ENCODE results near the gene RHOT1.
"Not testable (repeated sequence)": the region's sequence is repeated elsewhere in the genome, so short reads cannot be mapped to it uniquely, and the experiment has no call there.

The RHOT1 gene

DNA sequence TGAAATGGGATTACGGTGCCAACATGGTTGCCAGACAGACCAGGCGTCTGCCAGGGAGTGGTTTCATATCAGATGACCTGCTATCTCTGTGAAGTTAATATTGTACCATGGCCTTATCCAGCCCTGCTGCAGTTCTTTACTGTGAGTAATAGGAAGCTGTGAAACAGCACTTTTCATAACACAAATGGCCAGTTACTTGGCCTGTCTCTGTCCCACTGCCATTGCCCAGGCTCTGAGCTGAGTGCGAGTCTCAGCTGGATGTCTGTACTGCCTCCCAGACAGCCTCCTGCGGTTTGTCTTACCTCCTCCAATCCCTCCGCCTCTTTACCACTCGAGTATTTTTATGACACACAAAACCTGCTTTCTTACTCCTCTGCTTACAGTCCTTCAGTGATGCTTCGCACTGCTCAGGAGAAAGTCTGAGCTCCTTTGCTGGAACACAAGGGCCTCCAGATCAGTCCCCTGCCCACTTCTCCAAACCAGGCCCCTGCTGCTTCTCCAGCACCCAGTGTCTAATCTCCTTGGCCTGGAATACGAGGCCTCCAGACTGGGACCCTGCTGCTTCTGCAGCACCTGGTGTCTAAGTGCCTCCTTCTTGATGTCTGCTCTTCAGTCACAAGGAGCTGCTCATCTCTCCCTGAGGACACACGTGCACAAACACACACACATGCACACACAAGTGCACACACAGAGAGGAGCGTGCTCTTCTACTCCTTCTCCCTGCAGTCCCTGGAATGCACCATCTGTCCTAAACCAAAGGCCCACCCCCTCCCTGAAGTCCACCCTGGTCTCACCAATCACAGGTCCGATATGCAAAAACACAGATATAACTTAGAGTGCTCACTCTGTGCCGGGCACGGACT lies 17.1 kb upstream of the RHOT1 start:
- no peak for DNase-seq

GRCh38 chr17:32125848-32126153 lies 16.5 kb upstream of the RHOT1 start:
- no peak for DNase-seq

- DNase-seq, result no peak
Observed at GRCh38 chr17:32126325-32126724, 16.0 kb upstream of the RHOT1 start.

GRCh38 chr17:32126746-32127145 lies 15.6 kb upstream of the RHOT1 start:
- no peak for DNase-seq

DNA sequence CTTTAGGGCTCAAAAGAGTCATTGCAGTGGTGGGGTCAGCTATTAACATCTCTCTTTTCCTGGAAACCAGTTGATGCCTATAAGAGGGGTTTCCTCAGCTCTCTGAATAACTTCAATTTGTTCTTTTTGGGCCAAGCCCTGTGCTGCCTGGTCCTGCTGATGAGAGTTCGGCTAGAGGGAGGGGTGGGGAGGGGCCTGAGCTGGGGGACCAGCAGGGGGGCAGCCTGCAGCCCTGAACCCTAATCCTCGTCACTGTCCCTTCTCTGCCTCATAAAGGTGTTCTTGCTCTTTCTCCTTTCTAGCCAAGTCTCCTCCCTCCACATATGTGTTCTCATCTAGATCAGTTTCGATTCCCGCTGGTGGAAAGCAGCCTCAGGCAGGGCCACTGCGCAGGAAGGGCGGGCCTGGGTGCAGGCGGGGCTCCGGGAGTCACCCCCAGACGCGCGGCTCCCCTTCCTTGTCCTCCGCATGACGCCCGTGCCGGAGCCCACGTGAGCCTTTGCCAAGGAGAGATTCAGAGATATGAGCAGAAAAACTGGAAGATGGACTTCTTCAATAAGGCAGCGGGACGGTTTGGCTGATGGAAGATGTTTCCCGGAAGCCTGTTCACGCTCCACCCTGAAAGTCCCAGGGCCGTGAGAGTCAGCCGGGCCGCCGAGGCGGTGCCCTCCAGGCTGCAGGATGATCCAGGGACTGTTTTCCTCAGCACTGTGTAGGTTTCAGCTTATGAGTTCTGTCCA lies 15.0 kb upstream of the RHOT1 start:
- DNase-seq, result peak; percentile 84

- DNase-seq, result not testable (repeated sequence)
Observed at GRCh38 chr17:32128470-32128869, 13.8 kb upstream of the RHOT1 start.

- not testable (repeated sequence) for DNase-seq
Observed at GRCh38 chr17:32135497-32136117, 6.7 kb upstream of the RHOT1 start.

- no peak for DNase-seq
Observed at GRCh38 chr17:32136856-32137255, 5.4 kb upstream of the RHOT1 start.

DNA sequence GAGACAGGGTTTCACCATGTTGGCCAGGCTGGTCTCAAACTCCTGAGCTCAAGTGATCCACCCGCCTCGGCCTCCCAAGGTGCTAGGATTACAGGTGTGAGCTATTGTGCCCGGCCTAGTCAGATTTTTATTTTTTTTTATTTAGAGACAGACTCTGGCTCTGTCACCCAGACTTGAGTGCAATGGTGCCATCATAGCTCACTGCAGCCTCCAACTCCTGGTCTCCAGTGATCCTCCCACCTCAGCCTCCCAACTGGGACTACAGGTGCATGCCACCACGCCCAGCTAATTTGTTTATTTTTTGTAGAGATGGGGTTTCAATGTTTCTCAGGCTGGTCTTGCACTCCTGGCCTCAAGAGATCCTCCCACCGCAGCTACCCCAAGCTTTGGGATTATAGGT lies 2.8 kb upstream of the RHOT1 start:
- DNase-seq, result not testable (repeated sequence)

- no peak for DNase-seq
Observed at GRCh38 chr17:32141258-32141657, 1.0 kb upstream of the RHOT1 start.

- DNase-seq, result no peak
Observed at GRCh38 chr17:32141679-32142037, 644 bp upstream of the RHOT1 start.

DNA sequence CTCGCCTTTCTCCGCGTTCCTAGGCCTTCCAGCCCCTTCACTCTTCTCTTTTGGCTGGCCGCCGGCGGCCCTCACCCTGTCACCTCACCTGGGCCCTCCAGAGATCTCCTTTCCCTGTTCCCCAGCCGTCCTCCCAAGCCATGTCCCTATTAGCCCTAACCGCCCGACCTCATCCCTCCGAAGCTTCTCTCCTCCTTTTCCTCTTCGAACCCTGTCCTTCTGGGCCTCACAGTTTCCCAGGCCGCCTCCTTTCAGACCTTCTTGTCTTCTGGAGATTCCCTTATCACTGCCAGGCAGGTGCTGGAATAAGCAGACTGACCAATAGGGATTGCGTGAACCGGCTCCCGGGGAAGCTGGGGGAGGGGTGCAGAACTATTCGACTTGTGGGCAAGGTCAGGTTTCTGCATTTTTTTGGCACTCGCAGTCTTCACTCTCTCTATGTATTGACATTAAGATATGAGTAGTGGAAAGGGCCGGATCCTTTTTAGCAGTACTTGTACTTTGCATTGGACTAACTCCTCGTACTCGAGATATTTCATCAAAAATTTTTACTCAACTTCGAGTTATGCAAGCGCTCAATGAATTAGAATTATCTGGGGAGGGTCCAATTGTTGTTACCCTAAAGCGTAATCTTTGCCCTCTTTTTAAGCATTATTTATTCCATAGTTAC lies 690 bp downstream of the RHOT1 start:
- DNase-seq, result no peak

DNA sequence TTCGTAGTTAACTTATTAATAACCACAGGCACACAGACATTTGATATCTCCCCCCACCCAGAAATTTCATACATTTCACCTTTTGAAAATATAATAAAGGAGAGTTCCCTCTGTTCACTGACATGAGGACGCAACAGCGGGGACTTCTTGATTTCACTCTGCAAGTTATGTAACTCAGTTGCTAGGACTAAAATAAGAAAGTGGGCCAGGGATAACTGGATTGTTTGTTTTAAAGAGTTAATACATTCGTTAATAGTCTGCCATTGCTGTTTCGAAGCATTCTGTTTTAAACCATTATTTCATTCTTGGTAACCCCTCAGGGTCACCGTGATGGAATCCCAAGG lies 1.2 kb downstream of the RHOT1 start:
- no peak for DNase-seq

- DNase-seq, result not testable (repeated sequence)
Observed at GRCh38 chr17:32144442-32144841, 2.1 kb downstream of the RHOT1 start.

DNA sequence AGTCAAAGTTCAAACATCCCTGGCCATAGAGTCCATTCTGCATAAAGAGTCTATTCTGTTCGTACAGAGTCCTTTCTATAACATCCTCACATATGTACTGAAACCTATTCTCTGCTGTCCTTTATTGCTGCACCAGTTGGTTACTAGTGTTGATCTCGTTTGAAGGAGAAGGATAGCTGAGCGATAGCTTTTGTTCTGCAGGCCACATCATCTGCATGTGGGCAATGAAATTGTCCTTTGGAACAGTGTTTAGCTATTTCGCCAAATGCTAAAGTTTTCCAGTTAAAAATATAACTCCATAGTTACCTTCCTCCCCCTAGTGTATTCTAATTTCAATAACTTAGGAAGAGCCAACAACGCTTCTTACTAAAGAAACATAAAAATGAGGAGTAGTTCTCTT lies 6.0 kb downstream of the RHOT1 start:
- no peak for DNase-seq

DNA sequence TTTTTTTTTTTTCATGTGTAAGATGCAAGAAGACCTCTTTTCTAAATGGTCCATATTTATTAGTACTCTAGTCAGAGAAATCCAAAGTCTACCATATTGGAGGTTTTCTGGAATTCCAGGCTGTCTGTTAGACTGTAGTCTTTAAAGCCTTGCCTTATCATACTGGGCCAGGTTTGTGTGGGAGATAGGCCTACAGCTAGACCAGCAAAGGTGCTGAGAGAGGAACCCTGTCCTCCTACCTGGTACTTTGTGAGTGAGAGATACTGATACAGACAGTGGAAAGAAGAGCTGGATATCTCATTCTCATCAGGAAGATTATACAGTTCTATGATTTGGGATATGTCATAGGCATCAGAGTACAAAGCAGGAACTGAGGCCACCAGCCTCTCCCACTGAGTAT lies 8.1 kb downstream of the RHOT1 start:
- DNase-seq, result no peak

- DNase-seq, result no peak
Observed at GRCh38 chr17:32152130-32152529, 9.8 kb downstream of the RHOT1 start.

GRCh38 chr17:32155896-32156295 lies 13.6 kb downstream of the RHOT1 start:
- DNase-seq, result no peak

DNA sequence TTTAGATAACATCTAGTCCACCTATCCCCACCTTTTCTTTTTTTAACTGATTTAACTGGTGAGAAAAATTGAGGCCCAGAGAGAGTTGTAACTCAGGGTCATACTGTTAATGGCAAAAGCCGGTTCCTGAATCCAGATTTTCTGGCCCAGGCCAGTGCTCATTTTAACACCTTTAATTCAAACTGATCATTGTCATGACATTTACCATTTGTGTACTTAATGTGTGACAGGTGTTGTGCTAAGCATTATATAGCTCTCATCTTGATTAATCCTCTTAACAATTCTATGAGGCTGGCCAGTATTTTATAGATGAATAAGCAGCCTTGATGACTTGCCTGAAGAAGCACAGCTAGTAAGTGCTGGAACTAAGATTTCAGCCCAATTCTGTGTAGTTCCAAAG lies 14.4 kb downstream of the RHOT1 start:
- no peak for DNase-seq

DNA sequence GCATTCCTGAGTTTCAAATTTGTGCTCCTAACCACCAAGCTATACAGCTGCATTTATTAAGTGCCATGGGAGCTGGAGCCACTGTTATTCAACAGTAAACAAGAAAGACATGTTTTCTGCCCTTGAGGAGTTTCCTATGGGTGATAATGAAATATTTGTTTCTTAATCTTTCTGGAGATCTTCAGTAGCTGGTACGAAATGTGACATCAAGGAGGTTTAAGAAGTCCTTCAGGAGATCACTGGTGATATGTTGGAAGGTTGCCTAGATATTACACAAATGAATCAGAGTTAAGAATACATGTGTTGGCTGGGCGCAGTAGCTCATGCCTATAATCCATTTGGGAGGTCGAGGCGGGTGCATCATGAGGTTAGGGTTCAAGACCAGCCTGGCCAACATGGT lies 14.9 kb downstream of the RHOT1 start:
- DNase-seq, result no peak

GRCh38 chr17:32158870-32159585 lies 16.7 kb downstream of the RHOT1 start:
- no peak for DNase-seq

DNA sequence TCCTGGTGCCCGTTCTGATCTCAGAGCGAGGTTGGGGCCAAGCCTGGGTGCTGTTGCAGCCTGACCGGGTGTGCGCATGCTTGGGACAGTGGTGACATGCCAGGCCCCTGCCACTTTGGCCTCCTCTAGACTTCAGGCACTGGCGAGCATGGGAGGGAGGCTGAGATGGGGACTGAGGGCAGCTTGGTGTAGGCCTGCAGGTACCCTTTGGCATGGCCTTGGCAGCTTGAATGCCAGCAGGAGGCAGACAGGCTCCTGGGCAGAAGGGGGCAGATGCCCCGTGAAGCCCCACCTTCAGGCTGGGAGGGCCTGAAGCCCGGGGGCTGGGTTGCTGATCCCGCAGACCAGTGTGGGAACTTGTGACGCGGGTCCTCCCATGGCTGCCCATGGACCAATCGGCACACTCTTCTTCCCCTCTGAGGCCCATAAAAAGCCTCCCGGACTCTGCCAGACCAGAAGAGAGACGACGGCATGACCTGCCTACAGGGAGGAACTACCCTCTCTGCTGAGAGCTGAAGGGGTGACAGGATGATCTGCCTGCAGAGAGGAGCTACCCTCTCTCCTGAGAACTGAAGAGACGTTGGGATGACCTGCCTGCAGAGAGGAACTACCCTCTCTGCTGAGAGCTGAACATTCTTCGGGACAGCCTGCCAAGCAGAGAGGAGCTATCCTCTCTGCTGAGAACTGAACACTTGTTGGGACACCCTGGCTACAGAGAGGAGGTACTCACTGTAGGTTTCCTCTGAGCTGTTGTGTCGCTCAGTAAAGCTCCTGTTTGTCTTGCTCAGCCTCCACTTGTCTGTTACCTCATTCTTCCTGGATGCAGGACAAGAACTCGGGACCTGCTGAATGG lies 17.5 kb downstream of the RHOT1 start:
- no peak for DNase-seq
